Ascending aorta (tissue), 2 donors: ENCODE results near the gene POLE4. TPM values are rescaled to one million over a fixed set of nuclear protein-coding genes. Genes with fewer than 3 reads are reported as not detected.

Experiments used
- DNase-seq, 2 donors: peaks; one replicate each; pipeline ENCODE4 v3.0.0-alpha.2; 2019; ENCODE audit warnings: low spot score in 2 of 2
- H3K27ac ChIP-seq, 2 donors: fragments of 200-600 bp; sonication (generic); one replicate each; pipeline ENCODE4 v1.5.1; 2016 to 2017; ENCODE audit warnings: mild to moderate bottlenecking in 1 of 2
- H3K27me3 ChIP-seq: fragments of 200-600 bp; sonication (generic); one replicate; pipeline ENCODE4 v1.5.1; 2017
- H3K36me3 ChIP-seq, 2 donors: fragments of 200-600 bp; sonication (generic); one replicate each; pipeline ENCODE4 v1.5.1; 2016
- H3K4me1 ChIP-seq, 2 donors: fragments of 200-600 bp; sonication (generic); one replicate each; pipeline ENCODE4 v1.5.1; 2016 to 2017; ENCODE audit warnings: mild to moderate bottlenecking in 1 of 2
- H3K4me3 ChIP-seq, 2 donors: fragments of 200-600 bp; sonication (generic); one replicate each; pipeline ENCODE4 v1.5.1; 2016 to 2017; ENCODE audit warnings: mild to moderate bottlenecking in 1 of 2
- H3K9me3 ChIP-seq, 2 donors: fragments of 200-600 bp; sonication (generic); one replicate each; pipeline ENCODE4 v1.5.1; 2016
- intact Hi-C: fragments of 100-400 bp; cut with DNase I; formaldehyde crosslinking; loops from one replicate; pipeline ENCODE4 v1.15.1; 2023
- total RNA-seq: library from RNA; depleted of rRNA; stranded (reverse); fragments of >200 nt; gene quantifications from one replicate; pipeline ENCODE4 v1.1.0, GENCODE V29; 2016
- TF ChIP-seq, protein P1 (sequence below), 3 experiments: fragments of 200-600 bp in 2 of 3; fragments of 450-650 bp in 1 of 3; sonication (generic) in 2 of 3; IDR thresholded peaks; one replicate each; pipeline ENCODE4 v1.5.1; 2016 to 2019; ENCODE audit warnings: antibody characterized with exemption in 3 of 3, mild to moderate bottlenecking in 1 of 3, moderate library complexity in 1 of 3

POLE4 gene
- total RNA-seq, 1 donor from 2014 or later = 57.5 TPM

DNA sequence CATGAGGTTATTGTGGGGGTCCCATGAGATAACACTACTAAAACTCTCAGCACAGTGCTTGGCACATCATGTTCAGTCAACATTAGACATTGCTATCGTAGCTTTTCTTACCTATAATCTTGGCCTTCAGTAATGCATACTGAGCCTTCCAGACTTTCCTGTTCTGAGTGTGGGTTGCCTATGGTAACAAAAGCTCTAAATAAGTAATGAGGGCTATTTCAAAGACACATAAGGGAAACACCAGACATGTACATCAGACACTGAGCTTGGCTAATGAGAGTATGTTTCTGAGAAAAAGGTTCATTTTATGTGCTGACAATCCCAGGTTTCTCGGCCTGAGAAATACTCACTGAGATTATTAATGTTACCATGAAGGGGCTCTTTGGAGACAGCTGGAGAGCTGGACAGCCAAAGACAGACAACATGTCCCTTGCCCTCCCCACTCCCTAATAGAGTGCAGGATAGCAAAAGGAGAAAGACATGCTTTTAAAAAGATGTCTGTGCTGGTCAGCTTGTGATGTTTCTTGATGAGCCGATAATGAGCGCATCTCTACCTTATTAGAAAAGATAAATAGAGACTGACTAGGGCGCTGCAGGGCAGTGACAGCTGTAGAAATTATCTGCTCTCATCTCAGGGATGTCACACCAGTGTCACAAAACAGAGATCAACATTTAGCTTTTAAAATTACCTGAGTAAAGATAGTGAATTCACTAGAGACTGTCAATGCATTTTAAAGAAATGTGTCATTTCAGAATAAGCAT, 25.4 kb downstream of the POLE4 start:
- Histone ChIP-seq H3K27me3 (no peaks in the 10 kb centered on the region), H3K27ac (no peak overlapping the region), H3K4me1 (no peaks in the 10 kb centered on the region), H3K9me3 (no peaks in the 10 kb centered on the region), H3K4me3 (no peak overlapping the region), H3K36me3 (no peaks in the 10 kb centered on the region)
- intact Hi-C loops = no loop called here
- no peak for DNase-seq
- TF ChIP-seq, protein P1, sequence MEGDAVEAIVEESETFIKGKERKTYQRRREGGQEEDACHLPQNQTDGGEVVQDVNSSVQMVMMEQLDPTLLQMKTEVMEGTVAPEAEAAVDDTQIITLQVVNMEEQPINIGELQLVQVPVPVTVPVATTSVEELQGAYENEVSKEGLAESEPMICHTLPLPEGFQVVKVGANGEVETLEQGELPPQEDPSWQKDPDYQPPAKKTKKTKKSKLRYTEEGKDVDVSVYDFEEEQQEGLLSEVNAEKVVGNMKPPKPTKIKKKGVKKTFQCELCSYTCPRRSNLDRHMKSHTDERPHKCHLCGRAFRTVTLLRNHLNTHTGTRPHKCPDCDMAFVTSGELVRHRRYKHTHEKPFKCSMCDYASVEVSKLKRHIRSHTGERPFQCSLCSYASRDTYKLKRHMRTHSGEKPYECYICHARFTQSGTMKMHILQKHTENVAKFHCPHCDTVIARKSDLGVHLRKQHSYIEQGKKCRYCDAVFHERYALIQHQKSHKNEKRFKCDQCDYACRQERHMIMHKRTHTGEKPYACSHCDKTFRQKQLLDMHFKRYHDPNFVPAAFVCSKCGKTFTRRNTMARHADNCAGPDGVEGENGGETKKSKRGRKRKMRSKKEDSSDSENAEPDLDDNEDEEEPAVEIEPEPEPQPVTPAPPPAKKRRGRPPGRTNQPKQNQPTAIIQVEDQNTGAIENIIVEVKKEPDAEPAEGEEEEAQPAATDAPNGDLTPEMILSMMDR (IDR thresholded peaks at IDR 0.05) = no peak

DNA sequence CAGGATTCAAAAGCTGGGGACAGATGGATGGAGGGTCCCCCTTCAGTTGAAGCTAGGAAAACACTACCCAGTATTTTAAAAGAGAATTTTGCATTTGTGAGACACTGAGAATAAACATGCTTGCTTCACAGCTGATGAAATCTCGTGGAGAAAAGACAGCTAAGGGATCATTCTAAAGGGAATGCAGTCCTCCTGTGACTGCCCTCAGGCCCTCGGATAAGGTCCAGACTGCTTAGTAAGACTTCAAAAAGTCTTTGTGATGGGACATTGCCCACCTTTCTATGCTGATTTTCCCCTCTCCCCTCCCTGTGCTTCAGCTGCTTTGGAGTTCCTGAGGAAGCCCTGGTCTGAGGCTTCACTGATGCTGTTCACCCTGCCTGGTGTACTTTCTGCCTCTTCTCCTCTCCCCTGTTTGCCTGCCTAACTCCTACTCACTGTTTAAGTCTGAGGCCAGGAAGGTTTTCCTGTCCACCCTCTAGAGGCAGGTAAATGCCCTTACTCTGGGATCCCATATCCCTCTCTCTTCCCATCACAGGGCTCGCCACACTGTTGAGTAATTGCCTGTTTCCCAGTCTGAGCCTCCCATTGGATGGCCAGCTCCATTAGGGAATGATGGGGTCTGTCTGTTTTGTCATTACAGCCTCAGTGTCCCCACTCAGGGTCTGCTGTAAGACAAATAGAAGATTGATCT, 26.6 kb downstream of the POLE4 start:
- TF ChIP-seq, protein P1 (IDR thresholded peaks at IDR 0.05) = no peak
- Histone ChIP-seq H3K4me3 (no peak overlapping the region), H3K36me3 (no peaks in the 10 kb centered on the region), H3K4me1 (no peaks in the 10 kb centered on the region), H3K27me3 (no peaks in the 10 kb centered on the region), H3K9me3 (no peaks in the 10 kb centered on the region), H3K27ac (no peak overlapping the region)
- DNase-seq = no peak
- intact Hi-C loops = no loop called here

DNA sequence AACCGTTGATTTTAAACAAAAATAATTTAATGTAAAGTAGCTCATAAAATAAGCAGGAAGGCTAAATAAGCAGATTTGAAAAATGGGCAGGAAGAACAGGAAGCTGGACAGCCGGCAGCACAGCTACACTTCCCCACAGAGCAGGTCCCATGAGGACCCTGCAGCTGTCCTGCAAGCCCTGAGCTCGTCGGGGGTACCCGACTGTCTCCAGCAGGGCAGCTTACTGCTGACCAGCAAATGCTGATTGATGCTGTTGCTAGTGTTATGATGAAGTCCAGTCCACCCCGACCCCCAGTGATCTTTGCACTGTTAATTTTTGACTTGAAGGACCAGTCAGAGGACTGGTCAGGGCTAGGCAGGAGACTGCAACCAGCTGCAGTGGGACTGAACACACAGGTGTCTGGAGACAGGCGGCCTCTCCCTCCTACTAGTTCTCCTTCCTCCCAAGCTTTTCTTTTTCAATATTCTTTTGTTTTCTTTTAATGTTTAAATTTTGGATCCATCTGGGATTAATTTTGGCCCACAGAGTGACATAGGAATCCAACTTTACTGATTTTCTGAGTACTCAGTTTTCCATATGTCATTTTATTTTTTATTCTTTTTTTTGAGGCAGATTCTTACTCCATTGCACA, 27.7 kb downstream of the POLE4 start:
- intact Hi-C loops = no loop called here
- H3K36me3 ChIP-seq = no peaks in the 10 kb centered on the region
- DNase-seq = no peak
- H3K27me3 ChIP-seq = no peaks in the 10 kb centered on the region
- H3K9me3 ChIP-seq = no peaks in the 10 kb centered on the region
- TF ChIP-seq, protein P1 (IDR thresholded peaks at IDR 0.05) = no peak
- H3K4me3 ChIP-seq = no peak overlapping the region
- no peak overlapping the region for H3K27ac ChIP-seq
- no peaks in the 10 kb centered on the region for H3K4me1 ChIP-seq

DNA sequence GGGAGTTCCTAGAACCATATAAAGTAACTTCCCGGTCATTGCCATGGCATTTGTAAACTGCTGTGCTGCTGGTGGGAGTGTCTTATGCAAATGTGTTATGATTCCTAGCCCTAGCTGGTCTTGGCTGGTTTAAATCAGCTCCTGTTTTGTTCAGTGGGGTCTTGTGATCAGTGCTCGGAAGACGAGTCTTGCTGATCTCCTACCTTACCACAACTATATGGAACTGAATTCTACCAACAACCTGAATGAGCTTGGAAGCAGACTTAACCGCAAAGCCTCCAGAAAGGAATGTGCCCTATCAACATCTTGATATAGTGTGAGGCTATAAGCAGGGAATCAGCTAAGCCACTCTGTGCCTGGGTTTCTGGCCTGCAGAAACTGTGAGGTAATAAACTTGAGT, 33.5 kb downstream of the POLE4 start:
- DNase-seq = no peak
- no peaks in the 10 kb centered on the region for H3K4me1 ChIP-seq
- H3K4me3 ChIP-seq = no peak overlapping the region
- intact Hi-C loops = no loop called here
- H3K9me3 ChIP-seq = no peaks in the 10 kb centered on the region
- H3K27me3 ChIP-seq = no peaks in the 10 kb centered on the region
- H3K36me3 ChIP-seq = no peaks in the 10 kb centered on the region
- no peak overlapping the region for H3K27ac ChIP-seq
- TF ChIP-seq, protein P1 (IDR thresholded peaks at IDR 0.05) = no peak

GRCh38 chr2:74999468-74999867, 41.0 kb downstream of the POLE4 start:
- no peaks in the 10 kb centered on the region for H3K36me3 ChIP-seq
- H3K9me3 ChIP-seq = no peaks in the 10 kb centered on the region
- TF ChIP-seq, protein P1 (IDR thresholded peaks at IDR 0.05) = no peak
- H3K27ac ChIP-seq = no peak overlapping the region
- DNase-seq = no peak
- H3K4me3 ChIP-seq = no peak overlapping the region
- no peaks in the 10 kb centered on the region for H3K27me3 ChIP-seq
- intact Hi-C loops = no loop called here
- no peaks in the 10 kb centered on the region for H3K4me1 ChIP-seq
